Vagina (tissue), 2 donors: ENCODE data around the gene CPOX.

Source experiments
- POLR2A ChIP-seq, 2 donors: fragments of 450-650 bp; IDR thresholded peaks; one replicate each; pipeline ENCODE4 v1.6.1; 2017; ENCODE audit warnings: antibody characterized with exemption in 2 of 2, mild to moderate bottlenecking in 2 of 2, moderate library complexity in 2 of 2
- POLR2AphosphoS5 ChIP-seq, 2 donors: sonication (generic); formaldehyde crosslinking; IDR thresholded peaks; one replicate each; pipeline ENCODE4 v1.9.0; 2017; ENCODE audit warnings: antibody characterized with exemption in 2 of 2, mild to moderate bottlenecking in 2 of 2, low read depth in 1 of 2; ENCODE audit not compliant: insufficient read depth in 1 of 2
- TF ChIP-seq, protein P1 (sequence below), 3 experiments: fragments of 450-650 bp in 2 of 3; fragments of 200-600 bp in 1 of 3; sonication (generic) in 1 of 3; IDR thresholded peaks; one replicate each; pipeline ENCODE4 v1.5.1; 2017 to 2019; ENCODE audit warnings: antibody characterized with exemption in 3 of 3, mild to moderate bottlenecking in 2 of 3, moderate library complexity in 2 of 3

DNA sequence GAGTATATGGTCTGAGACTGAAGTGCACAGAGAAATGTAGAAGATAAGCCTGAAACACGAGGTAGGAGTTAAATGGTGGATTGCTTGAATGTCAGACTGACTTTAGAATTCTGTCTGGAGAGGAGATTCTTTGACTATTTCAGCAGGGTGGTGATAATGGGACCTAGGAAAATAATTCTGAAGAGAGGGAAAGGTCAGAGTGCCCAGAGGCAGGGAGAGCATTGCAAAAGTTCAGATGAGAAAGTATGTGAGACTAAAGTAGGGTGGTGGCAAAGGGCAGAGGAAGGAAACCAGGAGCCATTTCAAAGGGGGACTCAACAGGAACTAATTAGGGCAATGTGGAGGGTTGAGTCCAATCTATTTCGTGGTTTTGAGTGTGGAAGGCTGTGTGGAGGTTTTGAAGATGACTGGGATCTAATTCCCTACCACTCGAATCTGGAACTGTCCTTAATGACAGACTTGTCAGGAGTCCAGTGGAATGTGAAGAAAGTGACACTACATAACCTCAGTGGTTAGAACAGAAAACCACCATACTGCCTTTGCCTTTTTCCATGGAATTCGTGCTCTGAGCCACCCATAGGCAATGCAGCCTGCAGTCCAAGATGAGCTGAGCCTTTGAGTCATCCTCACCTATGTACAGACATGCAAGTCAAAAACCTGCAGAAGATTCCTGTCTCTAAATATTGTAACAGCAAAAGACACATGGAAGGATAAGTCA lies 16.1 kb downstream of the CPOX start:
- TF ChIP-seq, protein P1, sequence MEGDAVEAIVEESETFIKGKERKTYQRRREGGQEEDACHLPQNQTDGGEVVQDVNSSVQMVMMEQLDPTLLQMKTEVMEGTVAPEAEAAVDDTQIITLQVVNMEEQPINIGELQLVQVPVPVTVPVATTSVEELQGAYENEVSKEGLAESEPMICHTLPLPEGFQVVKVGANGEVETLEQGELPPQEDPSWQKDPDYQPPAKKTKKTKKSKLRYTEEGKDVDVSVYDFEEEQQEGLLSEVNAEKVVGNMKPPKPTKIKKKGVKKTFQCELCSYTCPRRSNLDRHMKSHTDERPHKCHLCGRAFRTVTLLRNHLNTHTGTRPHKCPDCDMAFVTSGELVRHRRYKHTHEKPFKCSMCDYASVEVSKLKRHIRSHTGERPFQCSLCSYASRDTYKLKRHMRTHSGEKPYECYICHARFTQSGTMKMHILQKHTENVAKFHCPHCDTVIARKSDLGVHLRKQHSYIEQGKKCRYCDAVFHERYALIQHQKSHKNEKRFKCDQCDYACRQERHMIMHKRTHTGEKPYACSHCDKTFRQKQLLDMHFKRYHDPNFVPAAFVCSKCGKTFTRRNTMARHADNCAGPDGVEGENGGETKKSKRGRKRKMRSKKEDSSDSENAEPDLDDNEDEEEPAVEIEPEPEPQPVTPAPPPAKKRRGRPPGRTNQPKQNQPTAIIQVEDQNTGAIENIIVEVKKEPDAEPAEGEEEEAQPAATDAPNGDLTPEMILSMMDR (IDR thresholded peaks at IDR 0.05) = no peak
- TF ChIP-seq POLR2A (IDR thresholded peaks at IDR 0.05) = no peak
- no peak for TF ChIP-seq POLR2AphosphoS5 (IDR thresholded peaks at IDR 0.05; ENCODE audit: insufficient read depth in 1 of 2, low read depth in 1 of 2)
